ENCODE results near the gene ZFP2.
"Not testable (repeated sequence)": the region's sequence is repeated elsewhere in the genome, so short reads cannot be mapped to it uniquely, and the experiment has no call there.

ZFP2 gene

GRCh38 chr5:178895615-178896571 lies at the start of gene ZFP2:
Gene ZFP2 (plus strand): TSS chr5:178895913. CDS start chr5:178931314, 35,401 bp downstream.
- DNase-seq: peak; percentile 84

- no peak for DNase-seq
Measured at GRCh38 chr5:178849316-178849715, 46.4 kb upstream of the ZFP2 start.

- DNase-seq: no peak
Measured at GRCh38 chr5:178851951-178852350, 43.8 kb upstream of the ZFP2 start.

- peak; percentile 58 for DNase-seq
Measured at GRCh38 chr5:178854284-178854683, 41.4 kb upstream of the ZFP2 start.

GRCh38 chr5:178859625-178860521 lies 35.8 kb upstream of the ZFP2 start, which contains the start of gene ZNF354B:
Gene ZNF354B (plus strand): TSS chr5:178859953. CDS start chr5:178861048, 1,095 bp downstream.
- DNase-seq: peak; percentile 98

- DNase-seq: not testable (repeated sequence)
Measured at GRCh38 chr5:178860615-178861014, 35.1 kb upstream of the ZFP2 start.

- no peak for DNase-seq
Measured at GRCh38 chr5:178861627-178862026, 34.1 kb upstream of the ZFP2 start.

GRCh38 chr5:178866946-178867345 lies 28.8 kb upstream of the ZFP2 start:
- no peak for DNase-seq

- no peak for DNase-seq
Measured at GRCh38 chr5:178869577-178869976, 26.1 kb upstream of the ZFP2 start.

GRCh38 chr5:178870411-178870810 lies 25.3 kb upstream of the ZFP2 start:
- DNase-seq: no peak

- DNase-seq: no peak
Measured at GRCh38 chr5:178872302-178872701, 23.4 kb upstream of the ZFP2 start.

- DNase-seq: not testable (repeated sequence)
Measured at GRCh38 chr5:178883115-178883694, 12.5 kb upstream of the ZFP2 start.

- DNase-seq: no peak
Measured at GRCh38 chr5:178883815-178884430, 11.8 kb upstream of the ZFP2 start.

GRCh38 chr5:178899289-178899688 lies 3.6 kb downstream of the ZFP2 start:
- no peak for DNase-seq

GRCh38 chr5:178902849-178903248 lies 7.1 kb downstream of the ZFP2 start:
- DNase-seq: no peak

- DNase-seq: no peak
Measured at GRCh38 chr5:178931846-178932760, 36.4 kb downstream of the ZFP2 start.

GRCh38 chr5:178940569-178941360 lies 45.1 kb downstream of the ZFP2 start, which contains the start of gene ZNF454:
Gene ZNF454 (plus strand): TSS chr5:178941198. CDS start chr5:178942792, 1,594 bp downstream.
- DNase-seq: no peak

GRCh38 chr5:178941361-178941760 lies 45.6 kb downstream of the ZFP2 start:
- DNase-seq: no peak

GRCh38 chr5:178965465-178966055 lies 69.8 kb downstream of the ZFP2 start:
- no peak for DNase-seq

GRCh38 chr5:178981381-178981780 lies 85.7 kb downstream of the ZFP2 start:
- DNase-seq: no peak
